Osteoblast (primary cell): Measurements from ENCODE around the gene STK38. TPM values are rescaled to one million over a fixed set of nuclear protein-coding genes. Genes with fewer than 3 reads are reported as not detected.

Experiments
- DNase-seq: peaks from one replicate; pipeline ENCODE4 v3.0.0; 2011; ENCODE audit warnings: low spot score, mixed read lengths; ENCODE audit not compliant: insufficient read length; ENCODE audit errors: missing footprints
- H2AFZ ChIP-seq: 2 replicates; pipeline ENCODE4 v1.6.0; 2011; ENCODE audit warnings: mild to moderate bottlenecking, low read length
- H3K27ac ChIP-seq: 2 replicates; pipeline ENCODE4 v1.5.1; 2011; ENCODE audit warnings: mild to moderate bottlenecking, low read depth, low read length, moderate library complexity
- H3K27me3 ChIP-seq: 2 replicates; pipeline ENCODE4 v1.6.0; 2012; ENCODE audit warnings: mild to moderate bottlenecking, control low read depth, inconsistent platforms, low read length, moderate library complexity; ENCODE audit not compliant: insufficient read depth
- H3K36me3 ChIP-seq: 2 replicates; pipeline ENCODE4 v1.5.1; 2011; ENCODE audit warnings: mild to moderate bottlenecking, low read length, control low read depth, moderate library complexity; ENCODE audit not compliant: insufficient read depth
- H3K4me1 ChIP-seq: 2 replicates; pipeline ENCODE4 v1.5.1; 2011; ENCODE audit warnings: mild to moderate bottlenecking, low read length, control low read depth, moderate library complexity; ENCODE audit not compliant: insufficient read depth
- H3K4me2 ChIP-seq: 2 replicates; pipeline ENCODE4 v1.6.0; 2011; ENCODE audit warnings: mild to moderate bottlenecking, low read length; ENCODE audit not compliant: insufficient read depth
- H3K4me3 ChIP-seq: fragments of 200-600 bp; sonication (generic); 3 replicates; pipeline ENCODE4 v1.5.1; 2012; ENCODE audit warnings: mild to moderate bottlenecking, low read length, inconsistent platforms; ENCODE audit not compliant: insufficient read depth
- H3K79me2 ChIP-seq: 2 replicates; pipeline ENCODE4 v1.6.0; 2012; ENCODE audit warnings: mild to moderate bottlenecking, low read length, control low read depth, inconsistent platforms; ENCODE audit not compliant: insufficient read depth
- H3K9me3 ChIP-seq: 2 replicates; pipeline ENCODE4 v1.5.1; 2011; ENCODE audit warnings: low read depth, low read length, control low read depth
- H4K20me1 ChIP-seq: 2 replicates; pipeline ENCODE4 v1.6.0; 2012; ENCODE audit warnings: mild to moderate bottlenecking, low read length, control low read depth; ENCODE audit not compliant: insufficient read depth
- total RNA-seq: library from RNA; depleted of rRNA; stranded (reverse); fragments of >200 nt; gene quantifications from 2 replicates; pipeline ENCODE4 v1.2.3, GENCODE V29; 2012
- TF ChIP-seq, protein P1 (sequence below): IDR thresholded peaks from 2 replicates; pipeline ENCODE4 v1.5.1; 2011; ENCODE audit warnings: mild to moderate bottlenecking, low read depth, low read length, moderate library complexity; ENCODE audit errors: extremely low read depth

The STK38 gene
- total RNA-seq, 1 donor = 48.1 TPM

GRCh38 chr6:36519352-36519751 is 27.9 kb downstream of the STK38 start:
- TF ChIP-seq, protein P1, sequence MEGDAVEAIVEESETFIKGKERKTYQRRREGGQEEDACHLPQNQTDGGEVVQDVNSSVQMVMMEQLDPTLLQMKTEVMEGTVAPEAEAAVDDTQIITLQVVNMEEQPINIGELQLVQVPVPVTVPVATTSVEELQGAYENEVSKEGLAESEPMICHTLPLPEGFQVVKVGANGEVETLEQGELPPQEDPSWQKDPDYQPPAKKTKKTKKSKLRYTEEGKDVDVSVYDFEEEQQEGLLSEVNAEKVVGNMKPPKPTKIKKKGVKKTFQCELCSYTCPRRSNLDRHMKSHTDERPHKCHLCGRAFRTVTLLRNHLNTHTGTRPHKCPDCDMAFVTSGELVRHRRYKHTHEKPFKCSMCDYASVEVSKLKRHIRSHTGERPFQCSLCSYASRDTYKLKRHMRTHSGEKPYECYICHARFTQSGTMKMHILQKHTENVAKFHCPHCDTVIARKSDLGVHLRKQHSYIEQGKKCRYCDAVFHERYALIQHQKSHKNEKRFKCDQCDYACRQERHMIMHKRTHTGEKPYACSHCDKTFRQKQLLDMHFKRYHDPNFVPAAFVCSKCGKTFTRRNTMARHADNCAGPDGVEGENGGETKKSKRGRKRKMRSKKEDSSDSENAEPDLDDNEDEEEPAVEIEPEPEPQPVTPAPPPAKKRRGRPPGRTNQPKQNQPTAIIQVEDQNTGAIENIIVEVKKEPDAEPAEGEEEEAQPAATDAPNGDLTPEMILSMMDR = no peak
- H3K4me3 ChIP-seq = no peak overlapping the region
- no peak overlapping the region for H2AFZ ChIP-seq
- peaks cover 74% of the 10 kb centered on the region for H3K36me3 ChIP-seq
- H3K9me3 ChIP-seq = no peaks in the 10 kb centered on the region
- peaks cover 5% of the 10 kb centered on the region for H3K4me1 ChIP-seq
- H3K27ac ChIP-seq = no peak overlapping the region
- H3K27me3 ChIP-seq = no peaks in the 10 kb centered on the region
- no peaks in the 10 kb centered on the region for H4K20me1 ChIP-seq
- H3K4me2 ChIP-seq = no peak overlapping the region
- H3K79me2 ChIP-seq = peaks cover 3% of the 10 kb centered on the region
- no peak for DNase-seq

- H3K4me1 ChIP-seq = no peaks in the 10 kb centered on the region
- no peak for DNase-seq
- H3K4me3 ChIP-seq = no peak overlapping the region
- H3K36me3 ChIP-seq = peaks cover 64% of the 10 kb centered on the region
- no peaks in the 10 kb centered on the region for H3K79me2 ChIP-seq
- no peak overlapping the region for H2AFZ ChIP-seq
- H3K4me2 ChIP-seq = no peak overlapping the region
- no peaks in the 10 kb centered on the region for H3K9me3 ChIP-seq
- no peaks in the 10 kb centered on the region for H3K27me3 ChIP-seq
- H3K27ac ChIP-seq = no peak overlapping the region
- no peaks in the 10 kb centered on the region for H4K20me1 ChIP-seq
- TF ChIP-seq, protein P1 = no peak
Observed at GRCh38 chr6:36517408-36517807, 29.9 kb downstream of the STK38 start.

GRCh38 chr6:36516988-36517387 is 30.3 kb downstream of the STK38 start:
- TF ChIP-seq, protein P1 = no peak
- no peaks in the 10 kb centered on the region for H3K4me1 ChIP-seq
- H4K20me1 ChIP-seq = no peaks in the 10 kb centered on the region
- H3K9me3 ChIP-seq = no peaks in the 10 kb centered on the region
- no peak overlapping the region for H3K4me2 ChIP-seq
- no peak overlapping the region for H3K27ac ChIP-seq
- no peak for DNase-seq
- H3K4me3 ChIP-seq = no peak overlapping the region
- H3K27me3 ChIP-seq = no peaks in the 10 kb centered on the region
- no peaks in the 10 kb centered on the region for H3K79me2 ChIP-seq
- H3K36me3 ChIP-seq = peaks cover 64% of the 10 kb centered on the region
- H2AFZ ChIP-seq = no peak overlapping the region

DNA sequence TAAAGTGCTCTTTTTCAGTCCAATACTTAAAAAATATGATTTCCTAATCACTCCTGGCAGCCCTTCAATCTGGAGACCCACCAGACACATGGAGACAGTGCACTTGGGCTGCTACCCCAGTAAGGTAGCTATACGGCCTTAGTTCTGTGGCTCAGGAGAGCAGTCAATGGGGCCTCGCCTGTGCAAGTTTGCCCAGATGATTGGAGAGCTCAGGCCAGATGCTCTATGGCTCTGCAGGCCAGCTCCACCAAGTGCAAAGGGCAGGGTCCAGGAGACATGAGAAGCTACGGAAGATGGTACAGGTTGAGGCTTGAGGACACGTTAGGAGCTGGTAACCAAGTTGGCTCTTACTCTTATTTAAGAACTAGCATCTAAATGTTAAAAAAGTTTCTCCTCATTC is 30.7 kb downstream of the STK38 start:
- no peak overlapping the region for H3K4me2 ChIP-seq
- no peaks in the 10 kb centered on the region for H4K20me1 ChIP-seq
- H3K27me3 ChIP-seq = no peaks in the 10 kb centered on the region
- TF ChIP-seq, protein P1 = no peak
- no peak overlapping the region for H2AFZ ChIP-seq
- peaks cover 62% of the 10 kb centered on the region for H3K36me3 ChIP-seq
- no peaks in the 10 kb centered on the region for H3K9me3 ChIP-seq
- no peak for DNase-seq
- H3K4me1 ChIP-seq = no peaks in the 10 kb centered on the region
- H3K27ac ChIP-seq = no peak overlapping the region
- no peaks in the 10 kb centered on the region for H3K79me2 ChIP-seq
- H3K4me3 ChIP-seq = no peak overlapping the region
